ENCODE data around the gene ICE2. TPM values are rescaled to one million over a fixed set of nuclear protein-coding genes. Genes with fewer than 3 reads are reported as not detected.

ICE2 gene
- total RNA-seq, 1 donor = 26.4 TPM

GRCh38 chr15:60396958-60397771 lies 81.8 kb downstream of the ICE2 start:
- H3K27ac ChIP-seq (ENCODE audit: low read depth, low read length) = peak overlapping the region; percentile 95
- TF ChIP-seq CTCF (IDR thresholded peaks at IDR 0.05; ENCODE audit: extremely low read depth, low read depth, low read length) = no peak
- H3K4me3 ChIP-seq (ENCODE audit: insufficient read depth, low read length) = peak overlapping the region; percentile 75
- H2AFZ ChIP-seq (ENCODE audit: low read length) = no peak overlapping the region
- no peaks in the 10 kb centered on the region for H3K27me3 ChIP-seq (ENCODE audit: insufficient read depth, low read length)
- H3K36me3 ChIP-seq (ENCODE audit: insufficient read depth, low read length) = peaks cover 40% of the 10 kb centered on the region
- peak overlapping the region; percentile 82 for H3K4me2 ChIP-seq (ENCODE audit: insufficient read depth, low read length)
- H3K9me3 ChIP-seq (ENCODE audit: low read depth, low read length) = no peaks in the 10 kb centered on the region
- H3K4me1 ChIP-seq (ENCODE audit: insufficient read depth, low read length) = peaks cover 76% of the 10 kb centered on the region
- peak; percentile 70 for DNase-seq (ENCODE audit: insufficient read length, low spot score, missing footprints)
- peaks cover 57% of the 10 kb centered on the region for H3K79me2 ChIP-seq (ENCODE audit: insufficient read depth, low read length)
- H4K20me1 ChIP-seq (ENCODE audit: insufficient read depth, low read length) = peaks cover 31% of the 10 kb centered on the region

- no peak for TF ChIP-seq CTCF (IDR thresholded peaks at IDR 0.05; ENCODE audit: extremely low read depth, low read depth, low read length)
- H3K4me3 ChIP-seq (ENCODE audit: insufficient read depth, low read length) = peak overlapping the region; percentile 75
- peak overlapping the region; percentile 95 for H3K27ac ChIP-seq (ENCODE audit: low read depth, low read length)
- H3K79me2 ChIP-seq (ENCODE audit: insufficient read depth, low read length) = peaks cover 63% of the 10 kb centered on the region
- no peaks in the 10 kb centered on the region for H3K9me3 ChIP-seq (ENCODE audit: low read depth, low read length)
- no peaks in the 10 kb centered on the region for H3K27me3 ChIP-seq (ENCODE audit: insufficient read depth, low read length)
- peak overlapping the region; percentile 82 for H3K4me2 ChIP-seq (ENCODE audit: insufficient read depth, low read length)
- H3K36me3 ChIP-seq (ENCODE audit: insufficient read depth, low read length) = peaks cover 44% of the 10 kb centered on the region
- H2AFZ ChIP-seq (ENCODE audit: low read length) = no peak overlapping the region
- peaks cover 77% of the 10 kb centered on the region for H3K4me1 ChIP-seq (ENCODE audit: insufficient read depth, low read length)
- DNase-seq (ENCODE audit: insufficient read length, low spot score, missing footprints) = no peak
- H4K20me1 ChIP-seq (ENCODE audit: insufficient read depth, low read length) = peaks cover 36% of the 10 kb centered on the region
Observed at GRCh38 chr15:60396560-60396957, 82.4 kb downstream of the ICE2 start.

GRCh38 chr15:60396100-60396499 lies 82.8 kb downstream of the ICE2 start:
- H4K20me1 ChIP-seq (ENCODE audit: insufficient read depth, low read length) = peaks cover 41% of the 10 kb centered on the region
- H3K4me1 ChIP-seq (ENCODE audit: insufficient read depth, low read length) = peaks cover 78% of the 10 kb centered on the region
- no peak for TF ChIP-seq CTCF (IDR thresholded peaks at IDR 0.05; ENCODE audit: extremely low read depth, low read depth, low read length)

GRCh38 chr15:60395276-60396011 lies 83.5 kb downstream of the ICE2 start:
- peaks cover 78% of the 10 kb centered on the region for H3K4me1 ChIP-seq (ENCODE audit: insufficient read depth, low read length)
- H2AFZ ChIP-seq (ENCODE audit: low read length) = no peak overlapping the region
- no peak for TF ChIP-seq CTCF (IDR thresholded peaks at IDR 0.05; ENCODE audit: extremely low read depth, low read depth, low read length)
- no peaks in the 10 kb centered on the region for H3K27me3 ChIP-seq (ENCODE audit: insufficient read depth, low read length)
- H3K36me3 ChIP-seq (ENCODE audit: insufficient read depth, low read length) = peaks cover 51% of the 10 kb centered on the region
- peak overlapping the region; percentile 75 for H3K4me3 ChIP-seq (ENCODE audit: insufficient read depth, low read length)
- no peaks in the 10 kb centered on the region for H3K9me3 ChIP-seq (ENCODE audit: low read depth, low read length)
- peak overlapping the region; percentile 95 for H3K27ac ChIP-seq (ENCODE audit: low read depth, low read length)
- DNase-seq (ENCODE audit: insufficient read length, low spot score, missing footprints) = no peak
- peaks cover 70% of the 10 kb centered on the region for H3K79me2 ChIP-seq (ENCODE audit: insufficient read depth, low read length)
- H4K20me1 ChIP-seq (ENCODE audit: insufficient read depth, low read length) = peaks cover 47% of the 10 kb centered on the region
- H3K4me2 ChIP-seq (ENCODE audit: insufficient read depth, low read length) = peak overlapping the region; percentile 82

More at GRCh38 chr15:60396100-60396499, 82.8 kb downstream of the ICE2 start:
- Histone ChIP-seq H3K4me2 (ENCODE audit: insufficient read depth, low read length) (peak overlapping the region; percentile 82), H2AFZ (ENCODE audit: low read length) (no peak overlapping the region), H3K27ac (ENCODE audit: low read depth, low read length) (peak overlapping the region; percentile 95), H3K4me3 (ENCODE audit: insufficient read depth, low read length) (peak overlapping the region; percentile 75), H3K79me2 (ENCODE audit: insufficient read depth, low read length) (peaks cover 68% of the 10 kb centered on the region), H3K27me3 (ENCODE audit: insufficient read depth, low read length) (no peaks in the 10 kb centered on the region), H3K9me3 (ENCODE audit: low read depth, low read length) (no peaks in the 10 kb centered on the region), H3K36me3 (ENCODE audit: insufficient read depth, low read length) (peaks cover 45% of the 10 kb centered on the region)
- DNase-seq (ENCODE audit: insufficient read length, low spot score, missing footprints) = no peak

Data from osteoblast (primary cell).